CD4-positive, alpha-beta T cell (primary cell): ENCODE measurements around the gene MPHOSPH10. TPM values are rescaled to one million over a fixed set of nuclear protein-coding genes. Genes with fewer than 3 reads are reported as not detected.

Source experiments
- ATAC-seq: fragments of 200-7000 bp; cut with Tn5 transposase; one replicate; pipeline ENCODE4 v1.10.0; 2022; ENCODE audit warnings: mild to moderate bottlenecking; ENCODE audit not compliant: poor library complexity
- CTCF ChIA-PET: fragments of 350-600 bp; sonication (Branson Sonifier 250); formaldehyde crosslinking; loops from one replicate; lab custom pipeline; 2021; ENCODE audit warnings: antibody characterized with exemption, inconsistent platforms; lab: Charles Lee
- POLR2A ChIA-PET: fragments of 350-600 bp; sonication (Branson Sonifier 250); formaldehyde crosslinking; loops from one replicate; lab custom pipeline; 2021; ENCODE audit warnings: antibody characterized with exemption, inconsistent platforms; lab: Charles Lee
- DNase-seq, 14 experiments: peaks; one replicate each; pipeline ENCODE4 v3.0.0-alpha.2; 2013 to 2020; ENCODE audit warnings: mixed read lengths in 2 of 14
- H3K27ac ChIP-seq, 2 donors: one replicate each; pipeline versions ENCODE4 v1.5.1 to v1.7.0; 2013; ENCODE audit warnings: low read length in 2 of 2, low read depth in 1 of 2, mild to moderate bottlenecking in 1 of 2
- H3K27me3 ChIP-seq, 2 experiments: 1 replicate in 1 of 2; 2 replicates in 1 of 2; pipeline versions ENCODE4 v1.6.1 to v1.7.0; 2013; ENCODE audit warnings: low read length in 2 of 2, control low read depth in 1 of 2, mild to moderate bottlenecking in 1 of 2, moderate library complexity in 1 of 2; ENCODE audit not compliant: insufficient read depth in 2 of 2, control insufficient read depth in 1 of 2
- H3K36me3 ChIP-seq: one replicate; pipeline ENCODE4 v1.6.1; 2013; ENCODE audit warnings: low read length, control low read depth; ENCODE audit not compliant: insufficient read depth
- H3K4me1 ChIP-seq: one replicate; pipeline ENCODE4 v1.6.1; 2013; ENCODE audit warnings: low read length, control low read depth; ENCODE audit not compliant: insufficient read depth
- H3K4me3 ChIP-seq: one replicate; pipeline ENCODE4 v1.5.1; 2013; ENCODE audit warnings: mild to moderate bottlenecking, low read length, moderate library complexity
- H3K9me3 ChIP-seq, 2 experiments: 1 replicate in 1 of 2; 2 replicates in 1 of 2; pipeline versions ENCODE4 v1.6.1 to v1.7.0; 2013; ENCODE audit warnings: low read length in 2 of 2, mild to moderate bottlenecking in 2 of 2, control low read depth in 1 of 2, moderate library complexity in 1 of 2; ENCODE audit not compliant: control insufficient read depth in 1 of 2, insufficient read depth in 1 of 2
- H3K27ac Mint-ChIP-seq: one replicate; pipeline ENCODE4 v1.8.0; 2020; ENCODE audit warnings: mixed read lengths
- H3K27me3 Mint-ChIP-seq: one replicate; pipeline ENCODE4 v1.8.0; 2021; ENCODE audit warnings: mixed read lengths
- H3K36me3 Mint-ChIP-seq: one replicate; pipeline ENCODE4 v1.8.0; 2021; ENCODE audit warnings: low read depth, mixed read lengths
- H3K4me1 Mint-ChIP-seq: one replicate; pipeline ENCODE4 v1.8.0; 2021; ENCODE audit warnings: low read depth, mixed read lengths
- H3K4me3 Mint-ChIP-seq: one replicate; pipeline ENCODE4 v1.8.0; 2020; ENCODE audit warnings: mild to moderate bottlenecking, mixed read lengths
- H3K9me3 Mint-ChIP-seq: one replicate; pipeline ENCODE4 v1.8.0; 2020; ENCODE audit warnings: mixed read lengths
- intact Hi-C, 2 experiments: fragments of 100-400 bp; cut with DNase I in 1 of 2; cut with micrococcal nuclease in 1 of 2; formaldehyde crosslinking; loops; one replicate each; pipeline versions ENCODE4 v1.15.1 to v1.9.0; 2023 to 2025; cut with DNase I, micrococcal nuclease
- total RNA-seq, 174 experiments: library from RNA in 2 of 174; stranded (reverse) in 2 of 174; gene quantifications; one replicate each; pipeline ENCODE4 v1.2.3 and lab custom pipeline; 2021 to 2026
- TF ChIP-seq, protein P1 (sequence below): fragments of 200-600 bp; IDR thresholded peaks from one replicate; pipeline ENCODE4 v1.8.0; 2022; ENCODE audit warnings: antibody characterized with exemption, mild to moderate bottlenecking

MPHOSPH10 gene
- total RNA-seq, 2 experiments from 2014 or later: 36.7 to 38.2 TPM

DNA sequence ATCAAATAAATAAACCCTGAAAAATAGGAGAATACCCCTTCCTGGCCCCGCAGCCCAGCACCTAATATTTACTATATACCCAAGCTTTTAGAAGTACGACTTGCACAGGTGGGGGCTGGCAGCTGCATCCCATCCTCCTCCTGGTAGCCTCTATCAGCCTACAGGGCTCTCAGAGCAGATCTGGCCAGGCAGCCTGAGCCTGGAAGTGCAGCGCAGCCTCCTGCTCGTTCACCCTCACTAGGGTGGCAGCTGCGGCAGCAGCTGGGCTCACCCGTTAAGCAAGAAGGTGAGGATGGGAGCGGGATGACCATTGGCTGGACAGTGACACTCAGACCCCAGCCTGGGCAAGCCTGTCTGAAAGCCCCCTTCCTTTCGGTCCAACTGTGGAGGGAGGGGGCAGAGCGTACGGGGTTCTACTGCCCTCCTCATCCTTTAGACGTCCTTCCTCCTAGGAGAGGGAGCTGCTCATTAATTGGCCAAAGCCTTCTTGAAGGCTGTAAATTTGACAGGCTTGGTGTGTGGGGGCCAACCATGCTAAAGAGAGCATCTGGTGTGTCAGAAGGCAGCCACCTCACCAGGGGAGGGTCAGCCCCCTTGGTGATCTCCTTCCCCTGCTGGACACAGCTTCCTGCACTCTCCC lies 23.3 kb downstream of the MPHOSPH10 start:
- peaks cover 7% of the 10 kb centered on the region for H3K4me1 Mint-ChIP-seq
- Histone ChIP-seq H3K4me1 (peaks cover 10% of the 10 kb centered on the region), H3K36me3 (peaks cover 26% of the 10 kb centered on the region), H3K27me3 (no peaks in the 10 kb centered on the region), H3K27ac (no peak overlapping the region), H3K9me3 (no peaks in the 10 kb centered on the region), H3K4me3 (no peak overlapping the region)
- peaks cover 27% of the 10 kb centered on the region for H3K36me3 Mint-ChIP-seq
- intact Hi-C loops: no loop called here
- no peak overlapping the region for H3K27ac Mint-ChIP-seq
- peaks cover 12% of the 10 kb centered on the region for H3K27me3 Mint-ChIP-seq
- H3K9me3 Mint-ChIP-seq: no peaks in the 10 kb centered on the region
- TF ChIP-seq, protein P1, sequence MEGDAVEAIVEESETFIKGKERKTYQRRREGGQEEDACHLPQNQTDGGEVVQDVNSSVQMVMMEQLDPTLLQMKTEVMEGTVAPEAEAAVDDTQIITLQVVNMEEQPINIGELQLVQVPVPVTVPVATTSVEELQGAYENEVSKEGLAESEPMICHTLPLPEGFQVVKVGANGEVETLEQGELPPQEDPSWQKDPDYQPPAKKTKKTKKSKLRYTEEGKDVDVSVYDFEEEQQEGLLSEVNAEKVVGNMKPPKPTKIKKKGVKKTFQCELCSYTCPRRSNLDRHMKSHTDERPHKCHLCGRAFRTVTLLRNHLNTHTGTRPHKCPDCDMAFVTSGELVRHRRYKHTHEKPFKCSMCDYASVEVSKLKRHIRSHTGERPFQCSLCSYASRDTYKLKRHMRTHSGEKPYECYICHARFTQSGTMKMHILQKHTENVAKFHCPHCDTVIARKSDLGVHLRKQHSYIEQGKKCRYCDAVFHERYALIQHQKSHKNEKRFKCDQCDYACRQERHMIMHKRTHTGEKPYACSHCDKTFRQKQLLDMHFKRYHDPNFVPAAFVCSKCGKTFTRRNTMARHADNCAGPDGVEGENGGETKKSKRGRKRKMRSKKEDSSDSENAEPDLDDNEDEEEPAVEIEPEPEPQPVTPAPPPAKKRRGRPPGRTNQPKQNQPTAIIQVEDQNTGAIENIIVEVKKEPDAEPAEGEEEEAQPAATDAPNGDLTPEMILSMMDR: no peak
- no peak overlapping the region for H3K4me3 Mint-ChIP-seq
- ChIA-PET POLR2A (interaction anchor here (1.5 kb wide), 1 partner anchor 23 kb away, joined by 3 read pairs; no protein-coding TSS in a partner anchor), CTCF (no interaction called here)
- ATAC-seq (no peak), DNase-seq (no peak)

DNA sequence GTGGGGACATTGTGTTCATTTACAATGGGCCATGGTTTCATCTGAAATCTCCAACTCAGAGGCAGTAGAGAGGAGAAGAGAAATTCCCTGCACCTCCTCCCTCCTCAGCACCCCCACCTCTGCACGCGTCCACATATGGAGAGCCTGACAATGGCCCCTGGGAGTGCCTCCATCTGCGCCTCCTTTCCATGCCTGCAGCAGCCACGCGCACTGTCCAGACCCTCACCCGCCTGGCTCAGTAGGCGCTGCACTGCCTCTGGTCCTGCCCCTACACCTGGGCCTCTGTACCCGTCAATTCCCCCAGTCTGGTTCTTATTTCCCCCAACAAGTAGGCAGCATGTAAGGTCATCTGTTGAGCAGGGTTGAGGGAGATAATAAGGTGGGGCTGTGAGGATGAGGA lies 23.8 kb downstream of the MPHOSPH10 start:
- H3K36me3 Mint-ChIP-seq: peaks cover 21% of the 10 kb centered on the region
- no peak for ATAC-seq
- H3K4me1 Mint-ChIP-seq: peaks cover 7% of the 10 kb centered on the region
- no peak for DNase-seq
- H3K27me3 Mint-ChIP-seq: peaks cover 12% of the 10 kb centered on the region
- H3K9me3 ChIP-seq: no peaks in the 10 kb centered on the region
- POLR2A ChIA-PET: interaction anchor here (1.5 kb wide), 1 partner anchor 23 kb away, joined by 3 read pairs; no protein-coding TSS in a partner anchor
- no peak overlapping the region for H3K27ac Mint-ChIP-seq
- TF ChIP-seq, protein P1: no peak
- H3K36me3 ChIP-seq: peaks cover 20% of the 10 kb centered on the region
- intact Hi-C loops: no loop called here
- H3K4me1 ChIP-seq: peaks cover 10% of the 10 kb centered on the region
- no peak overlapping the region for H3K4me3 Mint-ChIP-seq
- CTCF ChIA-PET: interaction anchor here (1.5 kb wide), 1 partner anchor 356 kb away, joined by 3 read pairs; no protein-coding TSS in a partner anchor
- H3K27me3 ChIP-seq: no peaks in the 10 kb centered on the region
- no peaks in the 10 kb centered on the region for H3K9me3 Mint-ChIP-seq
- H3K4me3 ChIP-seq: no peak overlapping the region
- no peak overlapping the region for H3K27ac ChIP-seq

DNA sequence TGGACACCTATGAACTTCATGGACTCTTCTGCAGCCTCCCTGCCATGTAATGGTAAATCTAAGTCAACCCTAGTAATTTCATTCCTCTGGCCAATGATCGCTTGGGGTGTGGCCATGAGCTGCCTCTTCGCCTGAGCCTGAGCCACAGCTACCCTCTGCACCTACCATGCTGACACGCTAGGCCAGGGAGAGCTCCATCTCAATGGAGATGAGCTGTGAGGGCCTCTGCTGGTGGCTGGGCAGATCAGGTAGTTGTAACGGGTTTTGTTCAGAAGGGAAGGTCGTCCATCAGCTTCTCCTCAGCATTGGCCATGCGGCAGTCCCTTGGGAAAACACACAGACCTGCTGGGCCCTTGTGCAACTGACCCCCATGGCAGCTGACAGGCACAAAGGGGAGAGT lies 24.4 kb downstream of the MPHOSPH10 start:
- Mint-ChIP-seq H3K36me3 (peaks cover 16% of the 10 kb centered on the region), H3K27ac (no peak overlapping the region), H3K9me3 (no peaks in the 10 kb centered on the region), H3K4me3 (no peak overlapping the region), H3K27me3 (peaks cover 14% of the 10 kb centered on the region), H3K4me1 (peaks cover 7% of the 10 kb centered on the region)
- Histone ChIP-seq H3K27ac (no peak overlapping the region), H3K36me3 (peaks cover 16% of the 10 kb centered on the region), H3K27me3 (no peaks in the 10 kb centered on the region), H3K4me3 (no peak overlapping the region), H3K9me3 (no peaks in the 10 kb centered on the region), H3K4me1 (peaks cover 10% of the 10 kb centered on the region)
- intact Hi-C loops: loop anchor here in 1 of 2 experiments (5.0 kb wide), 1 partner anchor 123 kb away; no protein-coding TSS in a partner anchor
- POLR2A ChIA-PET: interaction anchor here (1.5 kb wide), 1 partner anchor 24 kb away, joined by 3 read pairs; no protein-coding TSS in a partner anchor
- no peak for ATAC-seq
- peak in 4 of 14 experiments; percentile 2 to 31 (median 8) for DNase-seq
- CTCF ChIA-PET: interaction anchor here (1.5 kb wide), 1 partner anchor 356 kb away, joined by 3 read pairs; no protein-coding TSS in a partner anchor
- TF ChIP-seq, protein P1: no peak
